Measurements from ENCODE around the gene GFM1. TPM values are rescaled to one million over a fixed set of nuclear protein-coding genes. Genes with fewer than 3 reads are reported as not detected.

The GFM1 gene
- total and polyA plus RNA-seq, 2 experiments from 2014 or later: 24.5 to 59.9 TPM

- peaks cover 8% of the 10 kb centered on the region; the same call in 2 of the 3 replicates for H3K4me1 Mint-ChIP-seq
- Histone ChIP-seq H3K27ac (ENCODE audit: low read depth) (no peak overlapping the region), H4K20me1 (replicated peaks; ENCODE audit: insufficient read depth) (no peaks in the 10 kb centered on the region), H3K4me3 (no peak overlapping the region), H3K4me2 (no peak overlapping the region), H3K36me3 (ENCODE audit: insufficient read depth) (no peaks in the 10 kb centered on the region), H3F3A (replicated peaks; ENCODE audit: low read depth) (no peaks in the 10 kb centered on the region), H3K27me3 (ENCODE audit: insufficient read depth) (peaks cover 30% of the 10 kb centered on the region), H3K4me1 (ENCODE audit: insufficient read depth) (peaks cover 12% of the 10 kb centered on the region; the same call in 1 of the 2 replicates), H3K79me2 (replicated peaks; ENCODE audit: insufficient read depth) (no peaks in the 10 kb centered on the region), H3K9me2 (ENCODE audit: insufficient read depth) (no peaks in the 10 kb centered on the region), H2AFZ (no peak overlapping the region)
- H3K36me3 Mint-ChIP-seq (ENCODE audit: low read depth): no peaks in the 10 kb centered on the region; the same call in 2 of the 3 replicates
- DNase-seq (ENCODE audit: low spot score) (no peak), ATAC-seq (no peak)
- peaks cover 14% of the 10 kb centered on the region for H3K27me3 Mint-ChIP-seq (ENCODE audit: insufficient read depth, low read depth, poor library complexity)
- H3K4me3 Mint-ChIP-seq: no peak overlapping the region
- no peak for TF ChIP-seq ZNF114 (CRISPR knock-in tag; IDR thresholded peaks at IDR 0.05)
- no peak for TF ChIP-seq JUNB (IDR thresholded peaks at IDR 0.05; ENCODE audit: unreplicated experiment)
- no peak for TF ChIP-seq EZH2phosphoT487 (IDR thresholded peaks at IDR 0.05; ENCODE audit: unreplicated experiment)
- TF ChIP-seq REST (IDR thresholded peaks at IDR 0.05; ENCODE audit: unreplicated experiment): no peak
- no peak for TF ChIP-seq ZNF331 (CRISPR knock-in tag; IDR thresholded peaks at IDR 0.05; ENCODE audit: low read depth)
- TF ChIP-seq NANOG (IDR thresholded peaks at IDR 0.05; ENCODE audit: borderline replicate concordance): no peak
- no peak for TF ChIP-seq CTCF (conservative IDR thresholded peaks at IDR 0.05; ENCODE audit: low read depth in 2 of 2)
- no peak for TF ChIP-seq POLR2AphosphoS5 (IDR thresholded peaks at IDR 0.05; ENCODE audit: low read depth)
- TF ChIP-seq STAT1 (IDR thresholded peaks at IDR 0.05; ENCODE audit: unreplicated experiment): no peak
- no peak for TF ChIP-seq ZNF462 (CRISPR knock-in tag; IDR thresholded peaks at IDR 0.05)
- no peak for TF ChIP-seq ETS1 (IDR thresholded peaks at IDR 0.05)
- no peak for TF ChIP-seq CREB1 (CRISPR knock-in tag; IDR thresholded peaks at IDR 0.05; ENCODE audit: low read depth)
- no peak for TF ChIP-seq EZH2 (IDR thresholded peaks at IDR 0.05; ENCODE audit: low read depth, unreplicated experiment)
- H3K27ac Mint-ChIP-seq: no peak overlapping the region
- no peaks in the 10 kb centered on the region for H3K9me3 Mint-ChIP-seq
Observed at GRCh38 chr3:158728851-158729250, 84.5 kb downstream of the GFM1 start.
